ENCODE measurements around the gene LIME1.

LIME1 gene

GRCh38 chr20:63751471-63752271 lies 15.2 kb downstream of the LIME1 start:
- DNase-seq, result no peak

- no peak for DNase-seq
Observed at GRCh38 chr20:63752411-63753101, 16.1 kb downstream of the LIME1 start.

GRCh38 chr20:63753381-63753780 lies 16.9 kb downstream of the LIME1 start:
- no peak for DNase-seq

- no peak for DNase-seq
Observed at GRCh38 chr20:63754008-63754407, 17.5 kb downstream of the LIME1 start.

GRCh38 chr20:63755933-63756647 lies 19.6 kb downstream of the LIME1 start:
- DNase-seq, result no peak

- no peak for DNase-seq
Observed at GRCh38 chr20:63756648-63756991, 20.2 kb downstream of the LIME1 start.

DNA sequence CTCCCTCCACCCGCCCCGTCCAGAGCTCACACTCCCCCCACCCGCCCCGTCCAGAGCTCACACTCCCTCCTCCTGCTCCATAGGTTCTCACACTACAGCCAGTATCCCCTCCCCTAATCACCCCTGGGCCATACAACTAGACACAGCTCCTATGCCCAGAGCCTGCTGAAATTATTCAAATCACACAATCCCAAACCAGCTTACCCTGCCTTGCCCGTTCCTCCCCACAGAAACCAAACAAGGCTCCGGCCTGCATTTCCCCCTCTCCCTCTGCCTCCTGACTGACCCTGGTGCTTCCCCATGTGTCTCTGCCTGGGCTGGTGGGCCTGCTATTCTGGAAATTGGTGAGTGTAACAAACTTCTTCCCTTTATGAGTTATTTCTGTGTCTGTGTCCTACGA lies 21.7 kb downstream of the LIME1 start:
- DNase-seq, result no peak

DNA sequence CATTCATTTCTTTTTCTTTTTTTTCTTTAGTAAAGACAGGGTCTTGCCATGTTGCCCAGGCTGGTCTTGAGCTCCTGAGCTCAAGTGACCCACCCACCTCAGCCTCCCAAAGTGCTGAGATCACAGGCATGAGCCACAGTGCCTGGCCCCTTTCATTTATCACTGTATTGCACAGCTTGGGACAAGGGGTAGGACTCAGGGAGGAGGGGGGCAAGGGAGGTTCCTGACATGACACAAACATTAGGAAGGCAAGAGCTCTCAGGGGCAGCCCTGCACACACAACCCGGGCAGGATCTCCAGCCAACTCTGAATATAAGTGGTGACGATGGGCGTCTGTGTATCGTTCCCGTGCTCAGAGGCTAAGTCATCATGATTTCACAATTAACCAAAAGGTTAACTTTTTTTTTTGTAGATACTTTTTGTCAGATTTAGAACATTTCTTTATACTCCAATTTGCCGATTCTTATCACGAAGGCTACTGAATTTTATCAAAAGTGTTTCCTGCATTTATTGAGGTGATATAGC lies 23.0 kb downstream of the LIME1 start:
- DNase-seq, result no peak

- no peak for DNase-seq
Observed at GRCh38 chr20:63765082-63765873, 28.8 kb downstream of the LIME1 start.

GRCh38 chr20:63765902-63766301 lies 29.4 kb downstream of the LIME1 start:
- DNase-seq, result no peak

DNA sequence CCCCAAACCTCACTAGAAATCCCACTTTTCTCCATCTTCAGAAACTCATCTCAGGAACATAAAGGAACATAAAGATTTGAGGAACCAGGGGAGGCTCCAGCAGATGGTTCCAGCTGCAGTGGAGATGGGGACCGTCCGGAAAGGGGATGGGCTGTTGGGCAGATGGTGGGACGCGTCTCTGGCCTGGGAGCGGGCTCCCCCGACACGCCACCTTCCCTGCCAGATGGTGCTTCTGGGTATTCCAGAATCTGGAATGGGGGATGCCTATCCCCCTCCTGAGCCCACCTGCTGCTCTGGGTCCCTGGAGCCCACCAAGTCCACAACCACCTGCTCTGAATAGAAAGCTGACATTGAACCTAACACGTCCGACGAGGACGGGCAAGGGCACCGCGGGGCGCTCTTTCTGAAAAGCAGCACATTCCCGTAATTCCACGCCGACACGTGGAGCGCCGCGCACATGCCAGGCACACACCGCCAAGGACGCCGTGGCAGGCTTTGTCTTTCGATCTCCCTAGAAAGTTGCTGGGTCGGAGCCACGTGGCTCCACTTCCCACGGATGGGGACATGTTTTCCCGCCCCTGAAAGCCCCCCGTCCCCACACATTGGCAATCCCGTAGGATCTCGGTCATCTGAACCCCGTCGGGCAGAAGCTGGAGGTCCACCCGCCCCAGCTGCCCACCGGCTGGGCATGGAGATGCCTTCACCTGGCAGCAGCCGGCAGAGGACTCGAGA lies 30.4 kb downstream of the LIME1 start:
- no peak for DNase-seq

DNA sequence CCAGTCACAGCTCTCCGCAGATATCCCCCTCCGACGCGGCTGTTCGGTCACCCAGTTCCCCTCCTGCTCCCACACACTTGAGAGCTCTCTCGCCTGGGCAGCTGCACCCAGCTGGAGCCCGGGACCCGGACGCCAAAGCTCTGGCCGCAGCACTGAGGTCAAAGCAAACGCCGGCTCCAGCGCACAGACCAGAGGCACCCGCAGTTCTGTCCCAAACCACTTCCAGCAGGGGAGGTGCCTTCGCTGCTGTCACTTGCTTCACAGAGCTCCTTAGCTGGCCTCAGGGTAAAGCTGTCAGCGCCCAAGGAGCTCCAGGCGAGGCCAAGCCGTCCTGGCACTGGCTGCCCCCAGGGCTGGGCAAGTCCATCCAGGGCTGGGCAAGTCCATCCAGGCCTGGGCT lies 31.0 kb downstream of the LIME1 start:
- DNase-seq, result no peak

GRCh38 chr20:63767886-63768285 lies 31.4 kb downstream of the LIME1 start:
- DNase-seq, result no peak

DNA sequence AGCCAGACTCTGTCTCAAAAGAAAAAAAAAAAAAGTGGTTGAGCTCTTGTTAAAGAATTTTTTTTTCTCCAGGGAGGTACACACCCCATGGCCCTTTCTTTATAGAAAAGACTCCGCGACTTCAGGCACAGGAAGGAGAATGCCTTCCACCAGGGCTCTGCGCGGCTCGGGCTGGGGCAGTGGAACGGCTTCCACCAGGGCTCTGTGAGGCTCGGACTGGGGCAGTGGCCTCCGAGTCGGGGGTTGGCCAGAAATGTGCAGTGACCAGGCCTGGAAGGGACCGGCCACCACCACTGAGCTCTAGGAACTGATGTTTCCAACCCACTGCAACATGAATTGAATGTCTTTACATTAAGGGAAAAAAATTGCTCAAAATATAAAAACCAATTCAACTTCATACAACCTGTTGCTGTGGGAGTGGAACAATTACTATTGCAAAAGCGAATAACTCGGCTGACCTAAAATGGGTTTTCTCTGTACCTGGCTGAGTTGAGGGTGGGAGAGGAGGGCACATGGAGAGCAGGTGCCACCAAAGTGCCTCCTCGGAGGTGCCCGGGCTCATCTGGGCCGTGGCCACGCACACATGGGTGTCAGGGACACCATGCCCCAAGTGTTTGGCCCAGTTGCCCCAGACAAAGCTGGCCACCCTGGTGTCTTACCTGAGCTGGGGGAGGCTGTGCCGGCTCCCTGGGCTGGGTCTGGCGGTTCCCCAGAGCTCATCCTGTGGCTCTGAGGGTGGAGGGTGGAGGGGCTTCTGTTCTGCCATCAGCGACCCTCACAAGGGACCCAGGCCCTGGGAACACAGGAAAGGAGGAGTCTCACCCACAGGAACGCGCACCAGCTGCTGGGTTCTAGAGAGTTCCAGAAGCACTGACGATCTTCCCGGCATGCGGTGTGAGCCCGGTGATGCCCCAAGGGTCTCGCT lies 32.4 kb downstream of the LIME1 start:
- DNase-seq, result no peak

GRCh38 chr20:63769891-63770474 lies 33.5 kb downstream of the LIME1 start:
- no peak for DNase-seq

DNA sequence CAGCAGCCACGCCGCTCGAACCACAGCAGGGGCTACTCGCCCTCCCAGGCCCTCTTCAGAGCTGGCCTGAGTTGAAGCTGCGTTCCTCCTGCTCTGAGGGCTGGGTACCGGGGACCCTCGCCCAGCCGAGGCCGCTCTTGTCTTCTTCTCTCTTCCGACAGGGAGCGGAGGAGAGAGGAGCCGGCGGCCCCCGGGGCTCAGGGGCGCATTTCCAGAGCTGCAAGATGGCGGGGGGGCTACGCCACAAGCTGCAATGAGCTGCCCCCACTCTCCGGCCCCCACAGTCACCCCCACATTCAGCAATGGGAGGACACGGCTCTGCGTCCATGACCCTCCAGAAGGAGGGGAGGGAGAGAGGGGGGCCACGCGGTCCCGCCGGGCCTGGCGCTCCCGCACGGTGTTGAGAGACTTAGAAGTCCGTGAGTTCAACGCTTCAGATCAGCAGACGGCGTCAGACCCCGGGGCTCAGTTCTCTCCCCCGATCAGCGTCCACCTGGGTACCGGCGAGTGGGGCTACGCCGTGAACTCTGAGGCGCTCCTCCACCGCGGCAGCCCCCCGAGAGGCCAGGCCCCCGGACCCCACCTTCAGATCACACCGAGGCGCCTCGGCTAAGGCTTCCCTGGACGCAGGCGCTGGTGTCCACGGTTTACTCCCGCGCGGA lies 34.7 kb downstream of the LIME1 start:
- no peak for DNase-seq

DNA sequence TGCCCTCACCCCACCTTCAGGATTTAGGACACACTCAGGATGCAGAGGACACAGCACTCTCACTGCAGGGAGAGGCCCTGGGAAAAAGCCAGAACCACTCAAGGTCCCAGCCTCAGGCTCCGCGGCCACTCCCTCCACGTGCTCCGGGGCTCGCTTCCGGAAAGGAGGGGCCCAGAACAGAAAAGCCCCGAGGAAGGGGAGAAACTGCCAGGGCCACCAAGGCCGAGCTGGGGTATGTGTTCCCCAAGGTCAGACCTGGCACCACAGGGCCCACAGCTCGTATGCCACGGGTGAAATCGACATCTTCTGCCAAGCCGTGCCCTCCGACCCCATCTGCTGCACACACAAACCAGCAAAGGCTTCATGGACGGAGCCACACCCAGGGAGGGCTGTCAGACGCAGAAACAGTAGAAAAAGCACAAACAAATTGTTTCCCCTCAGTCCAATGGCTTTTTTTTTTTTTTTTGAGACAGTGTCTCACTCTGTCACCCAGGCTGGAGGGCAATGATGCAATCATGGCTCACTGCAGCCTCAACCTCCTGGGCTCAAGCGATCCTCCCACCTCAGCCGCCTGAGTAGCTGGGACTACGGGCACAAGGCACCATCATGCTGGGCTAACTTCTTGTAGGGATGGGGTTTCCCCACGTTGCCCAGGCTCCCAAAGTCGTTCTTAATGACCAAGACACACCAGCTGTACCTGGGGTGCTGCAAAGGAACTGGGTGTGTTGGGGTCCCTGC lies 36.5 kb downstream of the LIME1 start:
- DNase-seq, result no peak

- DNase-seq, result no peak
Observed at GRCh38 chr20:63773571-63774241, 37.2 kb downstream of the LIME1 start.

DNA sequence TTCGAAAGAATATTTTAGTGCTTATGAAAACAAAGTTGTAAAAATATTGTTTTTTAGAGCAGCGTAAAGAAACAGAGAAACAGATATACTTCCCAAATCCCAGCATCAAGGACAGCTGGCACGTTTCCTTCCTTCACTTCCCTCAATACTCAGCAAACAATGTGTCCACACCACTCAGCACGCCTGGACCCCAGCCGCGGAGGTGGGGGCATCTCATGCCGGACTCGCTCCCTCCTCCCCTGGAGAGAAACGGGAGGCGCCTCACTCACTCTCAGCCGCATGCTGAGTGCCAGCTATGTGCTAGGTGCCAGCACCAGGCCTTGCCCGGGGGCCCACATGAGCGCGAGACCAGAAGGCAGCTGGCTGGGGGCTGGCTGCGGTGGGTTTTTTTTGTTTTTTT lies 37.8 kb downstream of the LIME1 start:
- no peak for DNase-seq

Measured in activated CD8-positive, alpha-beta memory T cell treated with anti-CD3 and anti-CD28 coated beads, Interleukin-2, amount 50 U/mL, for 48 hours (primary cell).